Endodermal cell (in vitro differentiated cells): ENCODE data around the gene MOB1A. TPM values are rescaled to one million over a fixed set of nuclear protein-coding genes. Genes with fewer than 3 reads are reported as not detected.

Experiments
- DNase-seq: peaks from one replicate; pipeline ENCODE4 v3.0.0-alpha.2; 2017
- H3K27ac ChIP-seq: 2 replicates; pipeline ENCODE4 v1.5.1; 2013; ENCODE audit warnings: mild to moderate bottlenecking, low read depth, low read length, moderate library complexity
- H3K27me3 ChIP-seq: 2 replicates; pipeline ENCODE4 v1.6.1; 2013; ENCODE audit warnings: mild to moderate bottlenecking, low read length, moderate library complexity; ENCODE audit not compliant: insufficient read depth, control insufficient read depth, poor library complexity, severe bottlenecking
- H3K36me3 ChIP-seq: 2 replicates; pipeline ENCODE4 v1.7.0; 2013; ENCODE audit warnings: mild to moderate bottlenecking, low read length, moderate library complexity; ENCODE audit not compliant: control insufficient read depth, insufficient read depth
- H3K4me1 ChIP-seq: one replicate; pipeline ENCODE4 v1.7.0; 2013; ENCODE audit warnings: low read length; ENCODE audit not compliant: control insufficient read depth, insufficient read depth
- H3K4me3 ChIP-seq: 2 replicates; pipeline ENCODE4 v1.5.1; 2013; ENCODE audit warnings: mild to moderate bottlenecking, low read length, moderate library complexity
- H3K9ac ChIP-seq: 2 replicates; pipeline ENCODE4 v1.6.1; 2013; ENCODE audit warnings: mild to moderate bottlenecking, low read length, moderate library complexity; ENCODE audit not compliant: poor library complexity, severe bottlenecking; ENCODE audit errors: extremely low read depth
- H3K9me3 ChIP-seq: 2 replicates; pipeline ENCODE4 v1.6.1; 2013; ENCODE audit warnings: mild to moderate bottlenecking, low read length, moderate library complexity; ENCODE audit not compliant: control insufficient read depth
- H3K27ac Mint-ChIP-seq: 2 replicates; pipeline ENCODE4 v1.8.0; 2020; ENCODE audit warnings: mixed read lengths
- H3K27me3 Mint-ChIP-seq: 2 replicates; pipeline ENCODE4 v1.8.0; 2021; ENCODE audit warnings: mild to moderate bottlenecking, mixed read lengths; ENCODE audit not compliant: insufficient read depth
- H3K36me3 Mint-ChIP-seq: 2 replicates; pipeline ENCODE4 v1.8.0; 2020; ENCODE audit warnings: low read depth, mixed read lengths
- H3K4me1 Mint-ChIP-seq: 2 replicates; pipeline ENCODE4 v1.8.0; 2020; ENCODE audit warnings: mixed read lengths
- H3K4me3 Mint-ChIP-seq: 2 replicates; pipeline ENCODE4 v1.8.0; 2020; ENCODE audit warnings: mild to moderate bottlenecking, moderate library complexity, mixed read lengths
- H3K9me3 Mint-ChIP-seq: 2 replicates; pipeline ENCODE4 v1.8.0; 2020; ENCODE audit warnings: mild to moderate bottlenecking, mixed read lengths
- WGBS, 2 experiments: methylation state at CpG; one replicate each; pipeline versions ENCODE4 v1.1.5 to v1.1.7; 2013; ENCODE audit warnings: missing lambda C conversion rate in 2 of 2, mixed read lengths in 1 of 2; ENCODE audit not compliant: insufficient coverage in 1 of 2, insufficient read length in 1 of 2; 5-methylcytosine and 5-hydroxymethylcytosine counted together
- total RNA-seq, 2 donors: library from RNA; stranded (reverse); fragmentation: NEBNext Ultra II Directional in 1 of 2; extraction: Animal tissue kit (Norgen Biotek cat#: 25700) in 1 of 2; gene quantifications; 2 replicates in 1 of 2; 3 replicates in 1 of 2; pipeline ENCODE4 v1.2.1, GENCODE V29; 2021
- TF ChIP-seq, protein P1 (sequence below): fragments of 200-600 bp; sonication (generic); conservative IDR thresholded peaks from 2 replicates; pipeline ENCODE4 v1.5.0; 2021; ENCODE audit warnings: antibody characterized with exemption, mild to moderate bottlenecking

The MOB1A gene
- total RNA-seq, 2 donors from 2014 or later: 92.3 to 125 TPM

GRCh38 chr2:74155830-74156229 lies 22.8 kb downstream of the MOB1A start:
- no peaks in the 10 kb centered on the region for H3K27me3 Mint-ChIP-seq
- H3K4me1 Mint-ChIP-seq: no peaks in the 10 kb centered on the region
- Histone ChIP-seq H3K4me1 (no peaks in the 10 kb centered on the region), H3K9ac (no peak overlapping the region), H3K27ac (no peak overlapping the region), H3K9me3 (no peaks in the 10 kb centered on the region), H3K27me3 (no peaks in the 10 kb centered on the region), H3K4me3 (no peak overlapping the region), H3K36me3 (peaks cover 87% of the 10 kb centered on the region)
- DNase-seq: no peak
- peaks cover 67% of the 10 kb centered on the region for H3K36me3 Mint-ChIP-seq
- no peak overlapping the region for H3K4me3 Mint-ChIP-seq
- WGBS, 2 experiments: 94% methylated on average over 3 of the region's 3 CpGs; no CpG with 5 or more reads in 1 of the 2 experiments
- TF ChIP-seq, protein P1, sequence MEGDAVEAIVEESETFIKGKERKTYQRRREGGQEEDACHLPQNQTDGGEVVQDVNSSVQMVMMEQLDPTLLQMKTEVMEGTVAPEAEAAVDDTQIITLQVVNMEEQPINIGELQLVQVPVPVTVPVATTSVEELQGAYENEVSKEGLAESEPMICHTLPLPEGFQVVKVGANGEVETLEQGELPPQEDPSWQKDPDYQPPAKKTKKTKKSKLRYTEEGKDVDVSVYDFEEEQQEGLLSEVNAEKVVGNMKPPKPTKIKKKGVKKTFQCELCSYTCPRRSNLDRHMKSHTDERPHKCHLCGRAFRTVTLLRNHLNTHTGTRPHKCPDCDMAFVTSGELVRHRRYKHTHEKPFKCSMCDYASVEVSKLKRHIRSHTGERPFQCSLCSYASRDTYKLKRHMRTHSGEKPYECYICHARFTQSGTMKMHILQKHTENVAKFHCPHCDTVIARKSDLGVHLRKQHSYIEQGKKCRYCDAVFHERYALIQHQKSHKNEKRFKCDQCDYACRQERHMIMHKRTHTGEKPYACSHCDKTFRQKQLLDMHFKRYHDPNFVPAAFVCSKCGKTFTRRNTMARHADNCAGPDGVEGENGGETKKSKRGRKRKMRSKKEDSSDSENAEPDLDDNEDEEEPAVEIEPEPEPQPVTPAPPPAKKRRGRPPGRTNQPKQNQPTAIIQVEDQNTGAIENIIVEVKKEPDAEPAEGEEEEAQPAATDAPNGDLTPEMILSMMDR: no peak
- no peaks in the 10 kb centered on the region for H3K9me3 Mint-ChIP-seq
- no peak overlapping the region for H3K27ac Mint-ChIP-seq

- Histone ChIP-seq H3K4me3 (no peak overlapping the region), H3K36me3 (peaks cover 68% of the 10 kb centered on the region), H3K9me3 (no peaks in the 10 kb centered on the region), H3K4me1 (no peaks in the 10 kb centered on the region), H3K27ac (no peak overlapping the region), H3K9ac (no peak overlapping the region), H3K27me3 (no peaks in the 10 kb centered on the region)
- Mint-ChIP-seq H3K4me3 (no peak overlapping the region), H3K27ac (peak overlapping the region; percentile 18), H3K36me3 (peaks cover 46% of the 10 kb centered on the region), H3K4me1 (no peaks in the 10 kb centered on the region), H3K9me3 (no peaks in the 10 kb centered on the region), H3K27me3 (no peaks in the 10 kb centered on the region)
- TF ChIP-seq, protein P1: no peak
- no peak for DNase-seq
- 92% methylated on average over 2 of the region's 2 CpGs; no CpG with 5 or more reads in 1 of the 2 experiments for WGBS, 2 experiments
Measured at GRCh38 chr2:74152954-74153353, 25.7 kb downstream of the MOB1A start.

DNA sequence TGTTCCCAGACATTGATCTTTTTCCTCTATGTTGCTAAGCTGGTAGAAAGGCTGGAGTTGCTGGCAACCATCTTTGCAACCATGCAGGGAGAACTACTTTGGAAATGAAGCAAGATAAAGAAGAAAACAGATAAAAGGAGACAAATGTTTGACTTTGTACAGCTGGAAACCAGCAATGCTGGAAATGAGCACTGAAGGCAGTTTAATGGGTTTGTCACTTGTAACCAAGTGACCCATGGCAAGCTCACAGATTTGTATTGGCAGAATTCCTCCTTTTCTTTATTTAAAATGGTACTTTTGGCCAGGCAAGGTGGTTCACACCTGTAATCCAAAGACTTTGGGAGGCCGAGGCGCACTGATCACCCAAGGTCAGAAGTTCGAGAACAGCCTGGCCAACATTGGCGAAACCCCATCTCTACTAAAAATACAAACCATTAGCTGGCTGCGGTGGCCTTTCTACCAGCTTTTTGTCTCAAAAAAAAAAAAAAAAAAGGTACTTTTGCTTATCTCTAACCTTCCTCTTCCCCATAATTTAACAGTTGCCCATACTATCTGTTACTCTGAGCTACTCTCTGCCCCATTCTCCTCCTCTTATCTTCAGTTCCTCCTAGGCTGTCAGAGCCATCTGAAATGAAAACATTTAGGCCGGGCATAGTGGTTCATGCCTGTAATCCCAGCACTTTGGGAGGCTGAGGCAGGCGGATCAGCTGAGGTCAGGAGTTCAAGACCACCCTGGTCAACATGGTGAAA lies 28.9 kb downstream of the MOB1A start:
- H3K27me3 Mint-ChIP-seq: no peaks in the 10 kb centered on the region
- Histone ChIP-seq H3K27me3 (no peaks in the 10 kb centered on the region), H3K4me1 (peaks cover 3% of the 10 kb centered on the region), H3K27ac (no peak overlapping the region), H3K9ac (no peak overlapping the region), H3K4me3 (no peak overlapping the region), H3K9me3 (no peaks in the 10 kb centered on the region), H3K36me3 (peaks cover 39% of the 10 kb centered on the region)
- DNase-seq: no peak
- H3K36me3 Mint-ChIP-seq: peaks cover 20% of the 10 kb centered on the region
- no peaks in the 10 kb centered on the region for H3K4me1 Mint-ChIP-seq
- TF ChIP-seq, protein P1: no peak
- H3K27ac Mint-ChIP-seq: no peak overlapping the region
- H3K9me3 Mint-ChIP-seq: no peaks in the 10 kb centered on the region
- WGBS, 2 experiments: 88 to 97% methylated on average over 5 to 7 of the region's 7 CpGs
- H3K4me3 Mint-ChIP-seq: no peak overlapping the region
